GM12878 (cell line): ENCODE measurements around the gene BMP2K.

Source experiments
- BCL11A ChIP-seq: IDR thresholded peaks from 2 replicates; pipeline ENCODE4 v1.6.1; 2011; ENCODE audit warnings: low read depth, low read length
- CREM ChIP-seq: IDR thresholded peaks from 2 replicates; pipeline ENCODE4 v1.6.1; 2014; ENCODE audit warnings: antibody characterized with exemption, low read depth
- GABPA ChIP-seq: IDR thresholded peaks from 2 replicates; pipeline ENCODE4 v1.6.1; 2014; ENCODE audit warnings: antibody characterized with exemption, low read depth, mild to moderate bottlenecking, inconsistent platforms
- JUND ChIP-seq: IDR thresholded peaks from 2 replicates; pipeline ENCODE4 v1.6.1; 2012; ENCODE audit warnings: low read depth, mild to moderate bottlenecking, low read length, improper control_type of control experiment, moderate library complexity
- RAD21 ChIP-seq: IDR thresholded peaks from 2 replicates; pipeline ENCODE4 v1.6.1; 2011; ENCODE audit warnings: mild to moderate bottlenecking, low read depth, low read length, moderate library complexity; ENCODE audit not compliant: insufficient read depth
- SP1 ChIP-seq: IDR thresholded peaks from one replicate; pipeline ENCODE4 v1.6.1; 2011; ENCODE audit warnings: low read depth, low read length
- TCF12 ChIP-seq: IDR thresholded peaks from 2 replicates; pipeline ENCODE4 v1.6.1; 2011; ENCODE audit warnings: low read depth, mild to moderate bottlenecking, low read length
- TF ChIP-seq, protein P1 (sequence below): IDR thresholded peaks from 2 replicates; pipeline ENCODE4 v1.6.1; 2012; ENCODE audit warnings: low read depth, low read length, improper control_type of control experiment
- TF ChIP-seq, protein P2 (sequence below), 3 experiments: IDR thresholded peaks in 2 of 3; conservative IDR thresholded peaks in 1 of 3; 2 replicates each; pipeline ENCODE4 v1.5.1; 2011; ENCODE audit warnings: low read depth in 3 of 3, low read length in 3 of 3, mild to moderate bottlenecking in 3 of 3, control low read depth in 2 of 3, moderate library complexity in 2 of 3, inconsistent platforms in 1 of 3, mixed read lengths in 1 of 3; ENCODE audit not compliant: control insufficient read depth in 2 of 3, insufficient read depth in 1 of 3; ENCODE audit errors: extremely low read depth in 1 of 3

DNA sequence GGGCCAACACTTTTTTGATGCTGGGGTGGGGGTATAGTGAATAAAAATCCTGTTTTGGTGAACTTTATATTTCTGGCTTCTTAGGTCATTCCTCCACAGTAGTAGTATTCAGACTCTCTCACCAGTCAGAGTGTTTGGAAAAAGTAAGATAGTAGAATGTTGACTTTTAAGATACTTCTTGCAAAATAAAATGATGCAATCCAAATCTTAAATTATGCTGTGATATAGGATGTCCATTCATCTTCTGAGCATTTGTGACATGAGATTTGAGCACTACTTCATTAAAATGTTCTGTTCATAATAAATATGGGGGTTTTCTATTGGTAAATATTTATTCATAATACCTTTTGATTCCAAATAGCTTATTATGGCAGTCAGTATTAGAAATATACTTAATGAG lies 70.1 kb downstream of the BMP2K start:
- TF ChIP-seq RAD21 (no peak), CREM (no peak), SP1 (no peak), BCL11A (no peak), GABPA (no peak), TCF12 (no peak), JUND (no peak)
- TF ChIP-seq, protein P1, sequence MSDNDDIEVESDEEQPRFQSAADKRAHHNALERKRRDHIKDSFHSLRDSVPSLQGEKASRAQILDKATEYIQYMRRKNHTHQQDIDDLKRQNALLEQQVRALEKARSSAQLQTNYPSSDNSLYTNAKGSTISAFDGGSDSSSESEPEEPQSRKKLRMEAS: no peak
- TF ChIP-seq, protein P2, sequence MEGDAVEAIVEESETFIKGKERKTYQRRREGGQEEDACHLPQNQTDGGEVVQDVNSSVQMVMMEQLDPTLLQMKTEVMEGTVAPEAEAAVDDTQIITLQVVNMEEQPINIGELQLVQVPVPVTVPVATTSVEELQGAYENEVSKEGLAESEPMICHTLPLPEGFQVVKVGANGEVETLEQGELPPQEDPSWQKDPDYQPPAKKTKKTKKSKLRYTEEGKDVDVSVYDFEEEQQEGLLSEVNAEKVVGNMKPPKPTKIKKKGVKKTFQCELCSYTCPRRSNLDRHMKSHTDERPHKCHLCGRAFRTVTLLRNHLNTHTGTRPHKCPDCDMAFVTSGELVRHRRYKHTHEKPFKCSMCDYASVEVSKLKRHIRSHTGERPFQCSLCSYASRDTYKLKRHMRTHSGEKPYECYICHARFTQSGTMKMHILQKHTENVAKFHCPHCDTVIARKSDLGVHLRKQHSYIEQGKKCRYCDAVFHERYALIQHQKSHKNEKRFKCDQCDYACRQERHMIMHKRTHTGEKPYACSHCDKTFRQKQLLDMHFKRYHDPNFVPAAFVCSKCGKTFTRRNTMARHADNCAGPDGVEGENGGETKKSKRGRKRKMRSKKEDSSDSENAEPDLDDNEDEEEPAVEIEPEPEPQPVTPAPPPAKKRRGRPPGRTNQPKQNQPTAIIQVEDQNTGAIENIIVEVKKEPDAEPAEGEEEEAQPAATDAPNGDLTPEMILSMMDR (IDR thresholded peaks at IDR 0.05 in 2 of 3, conservative IDR thresholded peaks at IDR 0.05 in 1 of 3; ENCODE audit: control insufficient read depth in 2 of 3, extremely low read depth in 1 of 3, insufficient read depth in 1 of 3, low read depth in 3 of 3, low read length in 3 of 3): no peak
